Measurements from ENCODE around the gene PAPPA2.

PAPPA2 gene

DNA sequence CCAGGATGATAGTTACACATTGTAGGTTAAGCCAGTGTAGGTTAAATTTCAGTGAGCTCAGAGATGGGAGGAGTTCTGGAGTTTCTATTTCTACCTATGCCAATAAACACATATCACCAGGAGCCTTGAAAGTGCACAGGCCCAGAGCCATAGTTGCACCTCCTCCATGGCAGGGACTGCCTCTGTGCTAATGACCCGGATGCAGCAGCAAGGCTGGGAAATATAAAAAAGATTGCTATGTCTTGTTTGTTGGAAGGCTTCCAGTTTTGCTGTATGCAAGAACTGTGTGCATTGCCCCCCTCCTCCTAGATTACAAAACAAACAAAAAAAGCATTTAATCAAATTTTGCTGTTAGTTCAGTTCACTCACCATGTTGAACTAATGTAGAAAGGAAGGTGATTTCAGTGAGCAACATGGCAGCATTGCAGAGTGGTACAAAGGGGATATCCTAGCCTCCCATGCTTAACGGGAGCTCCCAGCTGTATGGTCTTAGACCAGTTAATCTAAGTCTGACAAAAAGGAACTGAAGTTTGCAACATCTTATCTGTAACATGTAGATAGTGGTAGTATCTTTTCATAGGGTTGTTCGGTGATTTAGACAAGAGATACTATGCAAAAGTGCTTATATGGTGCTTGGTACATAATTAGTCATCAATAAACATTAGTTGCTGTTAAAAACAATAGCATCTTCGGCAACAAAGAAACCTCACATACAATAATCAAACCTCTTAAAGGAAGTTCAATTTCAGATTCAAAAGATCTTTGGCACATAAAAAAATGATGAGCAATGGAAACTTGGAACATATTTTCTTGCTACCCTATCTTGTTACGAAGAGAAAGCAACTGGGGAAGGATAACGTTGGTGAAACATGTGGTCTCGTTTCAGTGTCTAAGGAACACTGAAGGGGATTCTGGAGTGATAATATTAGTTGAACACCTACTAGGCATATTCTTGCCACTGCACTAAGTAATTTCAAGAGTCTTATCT, 392.1 kb downstream of the PAPPA2 start:
- no peak for DNase-seq (ENCODE audit: low read depth)

DNA sequence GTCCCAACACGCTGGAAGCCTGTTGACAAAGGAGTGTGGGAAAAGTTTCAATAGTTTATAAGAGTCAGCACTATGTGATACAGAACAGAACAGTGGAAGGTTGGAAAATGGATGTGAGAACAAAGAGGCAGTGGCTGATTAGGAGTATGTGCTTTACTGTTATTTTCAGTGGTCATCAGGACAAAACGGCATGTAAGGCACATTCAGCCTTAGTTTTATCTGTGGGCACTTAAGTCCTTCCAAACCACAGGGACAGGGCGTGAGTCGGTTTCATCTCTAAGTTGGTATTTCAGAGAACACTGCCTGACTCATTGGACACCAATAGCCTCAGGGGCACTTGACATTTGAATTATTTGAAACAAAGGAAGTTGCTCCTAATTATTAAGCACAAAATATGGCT, 394.7 kb downstream of the PAPPA2 start:
- DNase-seq (ENCODE audit: low read depth): no peak

DNA sequence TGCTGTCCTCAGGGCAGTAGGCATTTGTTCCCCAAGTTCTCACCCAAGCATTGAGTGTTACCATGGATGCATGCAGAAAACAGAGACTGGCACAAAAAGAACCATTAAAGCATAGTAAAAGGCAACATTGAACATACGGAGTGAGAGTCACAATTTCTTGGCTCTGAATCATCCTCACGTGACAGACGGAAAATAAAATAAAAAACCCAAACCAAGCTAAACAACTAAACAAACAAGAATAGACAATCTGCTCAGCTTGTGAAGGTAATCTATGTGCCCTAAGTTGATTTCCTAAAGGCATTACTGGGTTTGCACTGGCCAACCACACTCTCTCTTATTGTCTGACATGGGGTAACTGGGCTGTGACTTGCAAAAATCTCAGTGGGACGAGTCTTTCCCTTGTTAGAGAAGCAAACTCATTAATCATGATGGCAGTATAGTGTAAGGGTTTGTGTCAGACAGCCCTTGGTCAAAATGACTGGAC, 395.5 kb downstream of the PAPPA2 start:
- no peak for DNase-seq (ENCODE audit: low read depth)

DNA sequence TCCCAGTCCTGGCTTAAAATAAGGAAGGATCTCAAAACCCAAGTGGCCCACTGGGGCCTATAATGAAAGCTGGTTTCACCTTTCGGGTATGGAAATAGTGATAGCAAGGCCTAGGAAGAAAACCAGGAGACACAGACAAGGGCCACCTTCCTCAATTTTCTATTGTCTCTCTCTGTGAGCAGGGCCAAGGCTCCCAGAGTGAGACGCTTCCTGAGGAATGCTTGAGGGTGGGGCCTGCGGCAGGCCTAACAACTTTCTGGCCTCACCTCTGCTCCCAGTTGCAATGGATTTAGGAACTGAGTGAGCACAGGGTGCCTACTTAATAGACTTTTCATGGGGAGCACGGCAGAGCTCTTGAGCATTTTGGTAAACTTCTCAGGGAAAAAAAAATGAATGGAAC, 400.6 kb downstream of the PAPPA2 start:
- DNase-seq (ENCODE audit: low read depth): no peak

DNA sequence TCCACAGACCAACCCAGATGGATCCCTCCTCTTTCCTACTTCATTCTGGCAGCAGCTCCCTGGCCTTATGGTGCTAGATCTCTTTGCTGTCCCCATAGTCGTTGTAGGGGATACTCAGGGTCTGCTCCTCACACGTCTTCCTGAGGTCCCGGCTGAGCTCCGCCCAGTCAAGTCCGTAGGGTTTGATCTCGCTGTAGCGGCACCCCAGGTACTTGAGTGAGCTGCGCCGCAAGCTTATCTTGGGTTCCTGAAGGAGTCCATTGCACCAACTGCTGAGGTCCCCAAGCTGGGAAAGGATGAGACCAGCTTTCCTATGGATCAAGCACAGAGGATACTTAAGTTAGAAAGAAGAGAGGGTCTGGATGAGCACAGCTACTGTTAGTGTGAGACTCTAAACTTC, 401.2 kb downstream of the PAPPA2 start:
- no peak for DNase-seq (ENCODE audit: low read depth)

DNA sequence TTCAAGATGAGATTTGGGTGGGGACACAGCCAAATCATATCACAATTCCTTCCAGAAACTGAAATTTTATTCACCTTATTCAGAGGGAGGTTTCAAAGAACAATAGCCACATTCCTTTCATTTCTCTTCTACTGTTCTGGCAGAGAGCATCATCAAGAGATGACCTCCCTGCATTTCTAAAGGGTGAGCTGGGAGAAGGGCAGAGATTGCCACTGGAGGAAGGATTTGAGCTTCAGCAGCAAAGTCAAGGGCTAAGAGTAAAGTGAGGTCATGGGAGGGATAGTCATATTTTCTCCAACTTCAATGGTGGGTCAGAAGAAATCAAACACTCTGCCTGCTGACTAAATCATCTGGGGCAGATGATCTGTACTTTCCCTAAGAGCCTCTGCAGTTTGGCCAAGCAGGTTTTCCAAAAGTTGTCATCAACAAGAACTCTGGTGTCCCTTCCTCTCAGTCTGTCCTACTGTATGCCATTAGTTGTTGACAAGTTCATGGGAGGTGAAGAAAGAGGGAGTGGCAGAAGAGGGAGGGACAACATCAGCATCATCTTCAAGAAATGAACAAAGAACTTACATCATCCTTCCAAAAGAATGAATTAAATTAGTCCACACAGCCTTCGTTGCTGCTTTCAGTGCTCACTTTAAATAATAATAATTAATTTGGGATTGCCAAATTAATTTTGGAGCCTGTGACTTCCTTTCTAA, 403.2 kb downstream of the PAPPA2 start:
- no peak for DNase-seq (ENCODE audit: low read depth)

DNA sequence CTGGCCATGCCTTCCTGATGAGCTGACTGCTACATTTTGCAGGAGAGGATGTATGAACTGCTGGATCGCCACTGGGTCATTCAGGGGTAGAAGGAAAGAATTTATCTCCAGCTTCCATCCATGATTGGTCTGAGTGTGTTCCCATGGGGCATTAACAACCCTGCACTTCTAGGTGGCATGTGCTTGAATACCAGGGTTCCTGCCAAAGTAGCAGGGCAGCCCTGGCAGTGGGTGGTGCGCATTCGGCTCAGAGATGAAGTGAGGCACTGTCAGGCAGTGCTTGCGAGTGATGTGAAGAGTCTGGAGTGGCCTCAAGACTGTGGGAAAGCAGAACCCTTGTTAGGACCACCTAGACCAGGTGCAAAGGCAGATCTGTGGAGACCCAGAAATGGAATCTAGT, 406.6 kb downstream of the PAPPA2 start:
- no peak for DNase-seq (ENCODE audit: low read depth)

DNA sequence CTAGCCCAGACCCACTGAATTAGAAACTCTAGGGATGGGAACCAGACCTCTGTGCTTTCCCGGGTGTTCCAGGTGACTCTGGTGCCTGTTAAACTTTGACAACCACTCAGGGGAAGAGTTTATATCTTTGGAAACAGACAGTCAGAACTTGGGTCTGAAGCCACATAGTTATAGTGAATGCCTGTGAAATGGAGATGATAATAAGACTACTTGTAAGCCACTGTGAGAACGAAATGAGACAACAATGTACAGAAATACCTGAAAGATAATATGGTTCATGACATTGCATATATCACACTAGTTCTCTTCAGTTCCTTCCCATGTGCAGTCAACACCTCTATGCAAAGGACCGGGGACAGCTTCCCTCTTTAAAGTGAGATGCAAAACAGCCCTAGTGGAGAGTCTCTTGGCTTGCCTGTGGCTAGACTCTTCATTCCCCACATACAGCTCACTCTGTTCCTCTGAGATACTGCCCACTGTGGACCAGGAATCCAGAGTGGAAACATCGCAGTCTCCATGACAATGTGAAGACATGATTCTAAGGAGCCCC, 414.1 kb downstream of the PAPPA2 start:
- no peak for DNase-seq (ENCODE audit: low read depth)

DNA sequence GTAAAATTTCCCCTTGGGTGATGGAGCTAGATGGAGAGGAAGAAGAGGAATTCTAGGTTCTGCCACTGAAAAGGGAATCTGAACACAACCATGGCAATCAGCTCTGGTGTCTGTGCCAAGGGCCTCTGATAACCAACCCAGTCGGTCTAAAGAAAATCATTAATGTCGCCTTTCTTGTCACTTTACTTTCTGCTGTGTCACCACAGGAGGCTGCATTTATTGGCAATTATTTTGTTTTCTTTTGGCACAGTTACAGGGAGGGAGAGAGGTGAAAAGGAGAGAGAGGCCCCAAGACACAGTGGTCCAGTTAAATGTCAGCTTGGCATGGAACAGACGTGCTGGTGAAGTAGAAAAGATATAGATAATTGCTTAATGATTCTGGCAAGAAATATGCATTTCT, 414.6 kb downstream of the PAPPA2 start:
- no peak for DNase-seq (ENCODE audit: low read depth)

DNA sequence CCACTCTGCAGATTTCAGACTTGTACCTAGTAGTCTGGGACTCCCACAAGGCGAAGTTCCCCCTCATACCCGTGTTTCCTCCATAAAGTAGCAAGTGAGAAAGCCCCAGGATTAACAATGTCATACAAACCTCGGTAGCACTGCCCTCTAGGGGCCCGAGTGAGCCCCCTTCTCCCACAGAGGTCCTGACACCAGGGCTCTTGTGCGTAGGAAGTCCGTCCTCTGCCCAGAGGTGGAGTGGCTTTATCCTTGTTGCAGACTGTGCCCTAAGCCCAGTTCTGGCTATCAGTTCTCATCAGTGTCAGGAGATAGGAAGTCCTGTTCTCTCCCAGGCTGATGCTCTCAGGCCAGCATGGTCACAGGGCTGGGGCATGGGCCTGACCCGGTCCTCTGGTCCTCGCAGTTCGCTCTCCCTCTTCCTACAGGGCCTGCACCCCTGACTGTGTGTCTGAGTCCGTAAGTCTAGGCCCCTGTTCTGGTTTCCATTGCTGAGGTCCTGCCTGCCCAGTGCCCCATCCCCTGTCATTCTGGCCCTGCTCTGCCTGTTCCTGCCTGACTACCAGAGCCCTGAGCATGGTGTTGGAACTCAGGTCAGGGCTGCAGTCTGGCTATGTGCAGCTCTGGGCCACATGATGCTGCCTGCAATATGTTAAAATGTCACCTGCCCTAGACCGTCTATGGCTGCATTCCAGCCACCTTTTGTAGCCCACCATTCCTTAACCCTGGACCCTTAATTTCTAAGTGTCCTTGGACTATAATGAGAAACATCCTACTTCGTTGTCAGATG, 416.0 kb downstream of the PAPPA2 start:
- DNase-seq (ENCODE audit: low read depth): no peak

DNA sequence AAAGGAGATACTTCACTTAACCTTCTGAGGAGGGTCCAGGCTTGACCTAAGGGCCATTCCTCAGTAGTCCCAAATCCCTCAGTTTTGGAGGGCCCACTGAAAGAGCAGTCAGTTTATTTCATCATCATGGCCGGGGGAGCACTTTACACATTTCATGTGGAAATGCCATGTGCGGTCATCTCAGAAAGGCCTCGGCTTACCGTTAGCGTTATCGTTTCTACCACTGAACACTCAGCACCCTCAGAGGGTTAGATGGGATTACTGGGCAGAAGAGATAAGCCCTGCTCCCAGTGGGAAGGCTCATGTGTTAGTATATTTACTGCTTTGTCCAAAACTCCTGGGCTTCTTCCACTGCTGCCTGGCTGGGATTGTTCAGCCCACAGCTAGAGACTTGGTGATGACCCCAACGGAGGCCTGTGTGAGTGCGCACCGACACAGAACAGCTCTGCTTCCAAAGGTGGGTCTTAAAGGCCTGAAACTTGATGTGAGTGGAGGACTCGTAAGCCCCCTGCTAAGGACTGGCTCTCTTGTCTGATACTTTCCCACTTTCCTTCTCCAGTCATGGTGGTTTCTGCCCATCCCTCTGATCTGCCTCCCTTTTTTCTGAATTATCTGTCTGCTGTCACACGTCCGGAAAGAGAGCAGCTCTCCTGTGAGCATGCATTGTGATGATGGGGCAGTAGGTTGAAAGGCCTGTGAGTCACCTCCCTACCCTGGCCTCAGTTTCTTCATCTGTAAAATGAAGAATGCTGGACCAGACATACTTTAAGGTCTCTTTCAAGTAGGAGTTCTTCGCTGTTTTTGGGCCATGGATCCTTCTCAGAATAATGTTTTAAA, 417.0 kb downstream of the PAPPA2 start:
- no peak for DNase-seq (ENCODE audit: low read depth)

DNA sequence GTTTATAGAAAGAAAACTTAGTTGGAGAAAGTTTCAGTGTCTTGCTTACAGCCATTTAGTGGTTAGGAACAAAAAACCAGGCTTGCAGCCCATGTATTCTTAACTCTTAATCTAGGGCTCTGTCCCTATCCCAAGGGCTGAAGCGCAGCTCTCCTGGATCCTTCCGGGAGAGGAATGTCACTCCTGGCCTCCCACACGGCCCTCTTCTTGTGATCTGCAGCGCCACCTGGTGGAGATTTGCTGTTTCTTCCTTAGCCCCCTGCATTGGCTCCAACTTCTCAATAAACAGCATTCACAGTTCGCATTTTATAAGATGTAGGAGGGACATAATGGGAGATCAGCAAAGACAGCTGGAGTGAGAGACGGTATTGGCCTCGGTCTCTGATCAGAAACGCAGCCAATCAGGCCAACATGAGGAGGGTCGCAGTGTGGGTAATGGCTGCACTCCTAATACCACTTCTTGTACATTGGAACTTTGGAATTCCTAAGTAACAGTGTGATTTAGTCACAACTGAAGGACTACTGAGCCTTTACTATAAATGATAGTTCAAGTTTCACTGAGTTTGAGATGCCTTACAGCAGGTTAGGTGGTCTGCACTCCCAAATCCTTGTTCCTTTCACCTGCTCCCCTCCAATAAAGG, 418.1 kb downstream of the PAPPA2 start:
- DNase-seq (ENCODE audit: low read depth): no peak

DNA sequence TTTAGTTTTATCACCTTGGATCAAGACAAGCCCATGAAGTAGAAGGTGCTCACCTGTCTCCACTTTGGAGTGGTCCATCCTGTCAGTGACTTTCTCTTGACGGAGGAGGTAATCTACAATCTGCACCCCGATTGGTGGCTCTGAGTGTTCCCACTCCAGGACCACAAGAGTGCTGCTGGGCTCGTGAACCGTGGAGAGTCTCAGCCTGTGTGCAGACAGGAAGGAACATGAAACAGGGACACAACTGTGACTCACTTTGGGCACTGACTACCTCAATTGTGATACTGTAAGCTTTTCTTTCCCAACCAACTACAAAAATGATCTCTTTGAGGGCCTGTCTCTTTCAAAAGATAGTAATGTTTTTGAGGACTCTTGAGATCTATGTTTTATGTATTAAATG, 421.3 kb downstream of the PAPPA2 start:
- DNase-seq (ENCODE audit: low read depth): no peak

DNA sequence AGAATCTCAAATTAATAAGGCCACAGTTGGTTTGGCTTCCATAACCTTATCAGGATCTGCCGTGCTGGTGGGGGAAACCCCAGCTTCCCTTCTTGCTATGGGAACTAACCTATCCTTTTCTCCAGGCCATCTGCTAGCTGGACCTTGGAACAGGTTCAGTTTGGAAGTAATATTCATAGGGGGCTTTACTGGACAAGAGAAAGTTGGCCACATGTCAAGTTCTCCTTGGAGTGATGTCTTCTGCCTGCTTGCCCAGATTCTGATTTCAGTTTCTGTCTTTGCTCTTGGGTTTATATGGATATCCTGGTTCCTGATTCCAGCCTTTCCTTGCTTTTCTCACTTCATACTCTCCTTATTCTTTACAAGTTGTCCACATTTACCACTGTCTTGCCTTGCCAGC, 421.9 kb downstream of the PAPPA2 start:
- no peak for DNase-seq (ENCODE audit: low read depth)

DNA sequence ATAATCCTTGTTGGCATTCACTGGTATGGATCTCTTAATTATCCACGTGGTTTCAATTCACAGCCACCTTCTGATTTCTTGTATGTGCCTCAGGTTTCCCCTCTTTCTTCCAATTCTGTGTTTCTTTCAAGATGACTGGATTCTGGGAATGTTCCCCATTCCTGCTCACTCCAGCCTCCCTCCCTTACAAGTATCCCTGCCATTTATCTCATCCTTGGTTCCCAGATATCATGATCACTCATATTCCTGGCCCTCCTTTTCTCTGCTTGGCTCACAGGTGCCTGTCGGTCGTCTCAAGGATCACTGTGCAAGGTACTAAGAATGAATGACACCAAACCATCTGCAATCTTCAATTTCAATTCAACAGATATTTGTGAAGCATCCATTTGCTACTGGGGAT, 422.4 kb downstream of the PAPPA2 start:
- no peak for DNase-seq (ENCODE audit: low read depth)

DNA sequence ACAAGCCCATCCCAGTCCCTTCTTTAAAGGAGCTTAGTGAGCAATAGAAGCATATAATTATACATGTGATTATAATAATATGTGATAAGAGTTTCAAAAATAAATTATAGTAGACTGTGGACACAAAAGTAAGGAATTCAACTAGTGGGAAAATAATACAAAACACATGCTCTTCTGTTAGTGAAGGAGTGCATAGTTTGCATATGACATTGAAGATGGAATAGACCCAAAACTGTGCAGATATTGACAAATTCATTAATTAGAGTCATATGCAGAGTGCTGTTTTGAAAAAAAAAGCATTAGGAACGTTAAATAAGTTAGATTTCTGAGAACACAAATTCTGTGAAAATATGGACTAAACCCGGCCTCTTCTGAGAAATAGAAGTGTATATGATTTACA, 422.8 kb downstream of the PAPPA2 start:
- DNase-seq (ENCODE audit: low read depth): no peak

DNA sequence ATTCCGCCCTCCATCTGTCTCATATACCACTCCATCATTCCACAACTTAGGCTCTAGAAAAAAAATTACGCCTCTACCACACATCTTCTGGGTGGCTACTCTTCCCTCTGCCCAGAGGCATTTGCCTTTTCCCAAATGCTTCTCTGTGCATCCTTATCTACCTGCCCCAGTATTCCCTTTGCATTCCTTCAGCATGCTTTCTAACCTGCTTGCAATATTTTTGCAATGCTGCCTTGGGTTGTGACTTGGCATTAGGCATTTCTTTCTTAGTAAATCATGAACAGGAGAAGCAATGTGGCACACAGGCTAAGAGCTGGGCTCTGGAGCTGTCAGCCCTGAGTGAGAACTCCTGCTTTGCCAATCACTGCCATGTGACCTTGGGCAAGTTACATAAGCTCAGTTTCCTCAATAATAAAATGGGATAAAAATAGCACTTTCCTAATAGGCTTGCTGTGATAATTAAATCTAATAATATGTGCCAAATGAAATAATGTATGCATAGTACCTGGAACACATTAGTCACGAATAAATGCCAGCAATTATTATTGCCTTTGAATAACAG, 425.6 kb downstream of the PAPPA2 start:
- DNase-seq (ENCODE audit: low read depth): no peak

DNA sequence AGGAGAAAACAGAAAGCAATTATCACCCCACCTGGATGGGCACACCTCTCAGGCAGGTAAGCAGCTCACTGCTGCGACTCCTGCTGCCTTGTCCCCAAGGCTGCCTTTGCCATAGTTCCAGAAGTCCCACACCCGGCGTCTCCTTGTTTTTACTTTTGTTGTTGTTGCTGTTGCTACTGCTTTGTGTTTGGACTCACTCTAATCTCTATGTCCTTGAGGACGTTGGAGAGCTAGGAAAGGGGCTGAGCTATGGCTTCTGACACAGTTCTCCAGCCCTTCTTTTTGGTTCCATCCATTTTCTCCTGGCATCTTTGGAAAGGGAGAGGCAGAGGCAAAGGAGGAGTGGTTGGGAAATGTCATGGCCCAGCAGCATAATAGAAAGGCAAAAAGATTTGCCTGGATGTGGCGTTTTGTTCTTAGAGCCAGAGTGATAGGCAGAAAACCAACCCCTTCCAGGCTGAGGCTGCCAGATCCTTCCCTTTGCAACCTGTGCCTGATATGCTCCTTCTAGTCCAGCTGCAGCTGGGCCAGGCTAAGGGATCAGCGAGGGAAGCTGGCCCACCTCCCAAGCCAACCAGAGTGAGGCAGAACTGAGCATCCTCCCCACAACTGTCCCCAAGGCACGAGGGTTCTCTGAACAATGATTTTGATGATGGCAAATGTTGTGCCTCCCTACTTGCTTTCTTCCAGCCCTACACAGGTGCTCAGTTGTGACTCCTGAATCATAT, 430.8 kb downstream of the PAPPA2 start:
- no peak for DNase-seq (ENCODE audit: low read depth)

DNA sequence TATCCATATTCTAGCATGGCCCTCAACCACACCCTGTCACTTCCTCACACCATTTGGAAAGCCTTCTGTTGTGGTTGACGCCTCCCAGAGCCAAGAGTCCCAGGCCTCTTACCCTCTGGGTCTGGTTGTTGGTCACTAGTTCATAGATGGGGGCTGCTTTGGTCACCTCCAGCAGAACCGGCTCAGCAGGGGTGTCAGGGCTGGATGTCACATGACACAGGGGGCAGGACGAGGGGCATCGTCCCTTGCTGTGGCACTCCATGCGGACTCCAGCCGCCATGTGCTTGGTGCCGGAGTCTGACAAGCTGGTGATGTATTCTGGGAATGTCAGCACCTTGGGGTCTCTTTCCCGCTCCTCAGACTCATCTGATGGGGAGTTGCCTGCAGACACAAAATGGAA, 431.5 kb downstream of the PAPPA2 start:
- no peak for DNase-seq (ENCODE audit: low read depth)

Data from stimulated activated CD8-positive, alpha-beta memory T cell treated with anti-CD3 and anti-CD28 coated beads, Interleukin-15, amount 100 ng/mL, for 1 hour (primary cell).